Measurements from ENCODE around the gene RNPEP.

- TF ChIP-seq, protein P1, sequence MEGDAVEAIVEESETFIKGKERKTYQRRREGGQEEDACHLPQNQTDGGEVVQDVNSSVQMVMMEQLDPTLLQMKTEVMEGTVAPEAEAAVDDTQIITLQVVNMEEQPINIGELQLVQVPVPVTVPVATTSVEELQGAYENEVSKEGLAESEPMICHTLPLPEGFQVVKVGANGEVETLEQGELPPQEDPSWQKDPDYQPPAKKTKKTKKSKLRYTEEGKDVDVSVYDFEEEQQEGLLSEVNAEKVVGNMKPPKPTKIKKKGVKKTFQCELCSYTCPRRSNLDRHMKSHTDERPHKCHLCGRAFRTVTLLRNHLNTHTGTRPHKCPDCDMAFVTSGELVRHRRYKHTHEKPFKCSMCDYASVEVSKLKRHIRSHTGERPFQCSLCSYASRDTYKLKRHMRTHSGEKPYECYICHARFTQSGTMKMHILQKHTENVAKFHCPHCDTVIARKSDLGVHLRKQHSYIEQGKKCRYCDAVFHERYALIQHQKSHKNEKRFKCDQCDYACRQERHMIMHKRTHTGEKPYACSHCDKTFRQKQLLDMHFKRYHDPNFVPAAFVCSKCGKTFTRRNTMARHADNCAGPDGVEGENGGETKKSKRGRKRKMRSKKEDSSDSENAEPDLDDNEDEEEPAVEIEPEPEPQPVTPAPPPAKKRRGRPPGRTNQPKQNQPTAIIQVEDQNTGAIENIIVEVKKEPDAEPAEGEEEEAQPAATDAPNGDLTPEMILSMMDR (conservative IDR thresholded peaks at IDR 0.05; ENCODE audit: low read length): no peak
- no peak for TF ChIP-seq EZH2phosphoT487 (IDR thresholded peaks at IDR 0.05; ENCODE audit: borderline replicate concordance, low read depth, low read length)
Measured at GRCh38 chr1:202034683-202035462, 52.4 kb downstream of the RNPEP start.
